ENCODE measurements around the gene NOS3. TPM values are rescaled to one million over a fixed set of nuclear protein-coding genes. Genes with fewer than 3 reads are reported as not detected.
A peak's percentile ranks its signal among the peaks of the same experiment; 100 is the strongest.

The NOS3 gene
- polyA plus RNA-seq, 3 donors, result 7.7 to 14.4 (median 12.7) TPM

- no peak for DNase-seq (ENCODE audit: extremely low read depth in 1 of 11, low read depth in 9 of 11, low spot score in 4 of 11)
Observed at GRCh38 chr7:150950496-150951180, 40.2 kb upstream of the NOS3 start.

GRCh38 chr7:150951181-150951520, 39.7 kb upstream of the NOS3 start:
- no peak for DNase-seq (ENCODE audit: extremely low read depth in 1 of 11, low read depth in 9 of 11, low spot score in 4 of 11)

- no peak for DNase-seq (ENCODE audit: extremely low read depth in 1 of 11, low read depth in 9 of 11, low spot score in 4 of 11)
Observed at GRCh38 chr7:150951521-150951920, 39.3 kb upstream of the NOS3 start.

- no peak for DNase-seq (ENCODE audit: extremely low read depth in 1 of 11, low read depth in 9 of 11, low spot score in 4 of 11)
Observed at GRCh38 chr7:150952331-150953050, 38.3 kb upstream of the NOS3 start.

- DNase-seq (ENCODE audit: extremely low read depth in 1 of 11, low read depth in 9 of 11, low spot score in 4 of 11), result no peak
Observed at GRCh38 chr7:150953061-150953997, 37.5 kb upstream of the NOS3 start.

- DNase-seq (ENCODE audit: extremely low read depth in 1 of 11, low read depth in 9 of 11, low spot score in 4 of 11), result no peak
Observed at GRCh38 chr7:150954201-150954985, 36.4 kb upstream of the NOS3 start.

GRCh38 chr7:150954986-150955518, 35.8 kb upstream of the NOS3 start:
- DNase-seq (ENCODE audit: extremely low read depth in 1 of 11, low read depth in 9 of 11, low spot score in 4 of 11), result no peak

- DNase-seq (ENCODE audit: extremely low read depth in 1 of 11, low read depth in 9 of 11, low spot score in 4 of 11), result peak in 6 of 11 donors; percentile 70 to 83 (median 76)
Observed at GRCh38 chr7:150955519-150956394, 35.1 kb upstream of the NOS3 start.

- DNase-seq (ENCODE audit: extremely low read depth in 1 of 11, low read depth in 9 of 11, low spot score in 4 of 11), result no peak
Observed at GRCh38 chr7:150956395-150957132, 34.3 kb upstream of the NOS3 start.

GRCh38 chr7:150957133-150958020, 33.4 kb upstream of the NOS3 start:
- DNase-seq (ENCODE audit: extremely low read depth in 1 of 11, low read depth in 9 of 11, low spot score in 4 of 11), result no peak

GRCh38 chr7:150958062-150958552, 32.7 kb upstream of the NOS3 start:
- DNase-seq (ENCODE audit: extremely low read depth in 1 of 11, low read depth in 9 of 11, low spot score in 4 of 11), result no peak

GRCh38 chr7:150958597-150958996, 32.2 kb upstream of the NOS3 start:
- DNase-seq (ENCODE audit: extremely low read depth in 1 of 11, low read depth in 9 of 11, low spot score in 4 of 11), result no peak

GRCh38 chr7:150959081-150959480, 31.7 kb upstream of the NOS3 start:
- no peak for DNase-seq (ENCODE audit: extremely low read depth in 1 of 11, low read depth in 9 of 11, low spot score in 4 of 11)

GRCh38 chr7:150959739-150960734, 30.8 kb upstream of the NOS3 start:
- DNase-seq (ENCODE audit: extremely low read depth in 1 of 11, low read depth in 9 of 11, low spot score in 4 of 11), result no peak
